Parathyroid adenoma (tissue), 2 donors: Measurements from ENCODE around the gene GNG2.

ENCODE experiments used
- H2AFZ ChIP-seq: fragments of 300-600 bp; sonication (generic); one replicate; pipeline ENCODE4 v1.7.0; 2017; ENCODE audit warnings: antibody characterized with exemption, mild to moderate bottlenecking
- H3K27ac ChIP-seq: fragments of 300-600 bp; sonication (generic); one replicate; pipeline ENCODE4 v1.7.0; 2017
- H3K27me3 ChIP-seq: fragments of 300-600 bp; sonication (generic); one replicate; pipeline ENCODE4 v1.7.0; 2017; ENCODE audit warnings: low read length; ENCODE audit not compliant: control insufficient read depth, insufficient read depth
- H3K36me3 ChIP-seq: fragments of 300-600 bp; sonication (generic); one replicate; pipeline ENCODE4 v1.7.0; 2017; ENCODE audit warnings: low read length; ENCODE audit not compliant: control insufficient read depth, insufficient read depth
- H3K4me1 ChIP-seq: fragments of 300-600 bp; sonication (generic); one replicate; pipeline ENCODE4 v1.7.0; 2017; ENCODE audit warnings: control low read depth
- H3K4me2 ChIP-seq: fragments of 300-600 bp; sonication (generic); one replicate; pipeline ENCODE4 v1.7.0; 2017; ENCODE audit warnings: low read length
- H3K4me3 ChIP-seq: fragments of 300-600 bp; sonication (generic); one replicate; pipeline ENCODE4 v1.7.0; 2017; ENCODE audit warnings: low read depth, low read length
- H3K79me2 ChIP-seq: fragments of 300-600 bp; sonication (generic); one replicate; pipeline ENCODE4 v1.7.0; 2017; ENCODE audit warnings: control low read depth
- H3K9ac ChIP-seq: fragments of 300-600 bp; sonication (generic); one replicate; pipeline ENCODE4 v1.7.0; 2017; ENCODE audit warnings: mild to moderate bottlenecking
- H3K9me3 ChIP-seq: fragments of 300-600 bp; sonication (generic); one replicate; pipeline ENCODE4 v1.7.0; 2017; ENCODE audit warnings: low read length; ENCODE audit not compliant: control insufficient read depth
- CTCF ChIP-seq: fragments of 300-600 bp; sonication (generic); IDR thresholded peaks from one replicate; pipeline ENCODE4 v1.7.0; 2017; ENCODE audit warnings: antibody characterized with exemption, mild to moderate bottlenecking
- donor health status: primary hyperparathyroidism.

The GNG2 gene

DNA sequence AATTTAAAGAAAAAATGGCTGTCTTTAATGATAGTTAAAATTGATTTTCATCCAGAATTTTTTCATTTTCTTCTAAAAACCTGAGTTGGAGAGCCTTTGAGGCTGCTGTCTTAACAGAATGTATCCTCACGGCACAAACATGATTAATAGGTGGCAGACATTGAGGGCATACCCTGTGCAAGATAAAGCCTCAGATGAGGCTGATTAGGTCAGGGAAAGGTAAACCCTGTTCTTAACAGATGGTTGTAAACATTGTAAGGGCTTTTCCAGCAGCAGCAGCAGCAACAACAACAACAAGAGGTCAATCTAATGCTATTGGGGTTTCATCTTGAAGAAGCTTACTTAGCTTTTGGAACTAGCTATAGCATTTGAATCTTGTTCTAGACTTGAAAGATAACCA is 17.4 kb downstream of the GNG2 start:
- no peaks in the 10 kb centered on the region for H3K79me2 ChIP-seq
- H3K9me3 ChIP-seq, result no peaks in the 10 kb centered on the region
- H3K9ac ChIP-seq, result no peak overlapping the region
- H2AFZ ChIP-seq, result no peak overlapping the region
- H3K27ac ChIP-seq, result no peak overlapping the region
- TF ChIP-seq CTCF, result no peak
- H3K4me3 ChIP-seq, result no peak overlapping the region
- H3K27me3 ChIP-seq, result no peaks in the 10 kb centered on the region
- H3K4me1 ChIP-seq, result no peaks in the 10 kb centered on the region
- no peaks in the 10 kb centered on the region for H3K36me3 ChIP-seq
- H3K4me2 ChIP-seq, result no peak overlapping the region

GRCh38 chr14:51879170-51879569 is 18.8 kb downstream of the GNG2 start:
- Histone ChIP-seq H3K9ac (no peak overlapping the region), H3K79me2 (no peaks in the 10 kb centered on the region)

GRCh38 chr14:51880835-51881580 is 20.6 kb downstream of the GNG2 start:
- Histone ChIP-seq H3K79me2 (no peaks in the 10 kb centered on the region), H3K4me3 (no peak overlapping the region), H3K9me3 (no peaks in the 10 kb centered on the region), H3K36me3 (no peaks in the 10 kb centered on the region), H3K4me2 (no peak overlapping the region), H2AFZ (no peak overlapping the region), H3K27me3 (no peaks in the 10 kb centered on the region), H3K9ac (no peak overlapping the region), H3K27ac (no peak overlapping the region), H3K4me1 (no peaks in the 10 kb centered on the region)
- TF ChIP-seq CTCF, result no peak

More at GRCh38 chr14:51879170-51879569, 18.8 kb downstream of the GNG2 start:
- Histone ChIP-seq H3K27me3 (no peaks in the 10 kb centered on the region), H2AFZ (no peak overlapping the region), H3K27ac (no peak overlapping the region), H3K4me3 (no peak overlapping the region), H3K9me3 (no peaks in the 10 kb centered on the region), H3K4me1 (no peaks in the 10 kb centered on the region), H3K36me3 (no peaks in the 10 kb centered on the region), H3K4me2 (no peak overlapping the region)
- no peak for TF ChIP-seq CTCF

DNA sequence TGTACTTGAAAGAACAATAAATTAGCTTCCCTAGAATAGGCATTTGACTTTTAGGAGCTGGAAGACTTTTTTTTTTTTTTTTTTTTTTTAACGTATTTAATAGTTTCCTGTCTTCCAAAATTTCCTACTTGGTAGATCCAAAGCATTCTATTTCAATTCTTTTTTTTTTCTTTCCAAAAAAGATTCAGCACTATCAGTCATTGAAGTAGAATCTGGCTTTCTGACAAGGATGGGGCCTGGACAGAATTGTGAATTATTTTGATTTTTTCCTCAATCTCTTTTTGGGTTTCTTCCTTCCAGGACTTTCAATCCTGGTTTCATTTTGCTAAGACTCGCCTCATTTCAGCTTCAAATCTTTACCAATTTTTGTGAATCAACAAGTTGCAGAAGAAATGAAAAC is 21.2 kb downstream of the GNG2 start:
- Histone ChIP-seq H3K9me3 (no peaks in the 10 kb centered on the region), H3K27me3 (no peaks in the 10 kb centered on the region), H2AFZ (no peak overlapping the region), H3K79me2 (no peaks in the 10 kb centered on the region), H3K4me2 (no peak overlapping the region), H3K9ac (no peak overlapping the region), H3K27ac (no peak overlapping the region), H3K4me1 (no peaks in the 10 kb centered on the region), H3K4me3 (no peak overlapping the region), H3K36me3 (no peaks in the 10 kb centered on the region)
- TF ChIP-seq CTCF, result no peak

GRCh38 chr14:51883232-51883631 is 22.8 kb downstream of the GNG2 start:
- H3K27me3 ChIP-seq, result no peaks in the 10 kb centered on the region
- no peaks in the 10 kb centered on the region for H3K79me2 ChIP-seq
- no peak overlapping the region for H3K9ac ChIP-seq
- no peak for TF ChIP-seq CTCF
- no peaks in the 10 kb centered on the region for H3K36me3 ChIP-seq
- H3K27ac ChIP-seq, result no peak overlapping the region
- H3K9me3 ChIP-seq, result no peaks in the 10 kb centered on the region
- no peaks in the 10 kb centered on the region for H3K4me1 ChIP-seq
- no peak overlapping the region for H2AFZ ChIP-seq
- no peak overlapping the region for H3K4me3 ChIP-seq
- no peak overlapping the region for H3K4me2 ChIP-seq
